Karpas-422 (cell line): ENCODE results near the gene MAGI3. TPM values are rescaled to one million over a fixed set of nuclear protein-coding genes. Genes with fewer than 3 reads are reported as not detected.
"Not testable (repeated sequence)": the region's sequence is repeated elsewhere in the genome, so short reads cannot be mapped to it uniquely, and the experiment has no call there.

Experiments used
- DNase-seq: peaks from one replicate; pipeline ENCODE4 v3.0.0-alpha.2; 2015
- H2AFZ ChIP-seq: fragments of 200-600 bp; sonication (generic); 2 replicates; pipeline ENCODE4 v1.6.1; 2014; ENCODE audit warnings: antibody characterized with exemption, low read length, mixed read lengths
- H3K27ac ChIP-seq: fragments of 200-600 bp; sonication (generic); 2 replicates; pipeline ENCODE4 v1.5.1; 2014; ENCODE audit warnings: mild to moderate bottlenecking, low read length, moderate library complexity
- H3K27me3 ChIP-seq: fragments of 200-600 bp; sonication (generic); 2 replicates; pipeline ENCODE4 v1.6.1; 2014; ENCODE audit warnings: low read length, mixed read lengths
- H3K36me3 ChIP-seq: fragments of 200-600 bp; sonication (generic); 2 replicates; pipeline ENCODE4 v1.6.1; 2014; ENCODE audit warnings: low read length, mixed read lengths; ENCODE audit not compliant: insufficient read depth
- H3K4me1 ChIP-seq: fragments of 200-600 bp; sonication (generic); 2 replicates; pipeline ENCODE4 v1.6.1; 2014; ENCODE audit warnings: mild to moderate bottlenecking, low read length, mixed read lengths
- H3K4me2 ChIP-seq: fragments of 200-600 bp; sonication (generic); 2 replicates; pipeline ENCODE4 v1.6.1; 2014; ENCODE audit warnings: low read length, low read depth, mild to moderate bottlenecking; ENCODE audit not compliant: poor library complexity, severe bottlenecking
- H3K4me3 ChIP-seq: fragments of 200-600 bp; sonication (generic); 2 replicates; pipeline ENCODE4 v1.5.1; 2014; ENCODE audit warnings: mild to moderate bottlenecking, antibody characterized with exemption, low read length, mixed read lengths
- H3K79me2 ChIP-seq: fragments of 200-600 bp; sonication (generic); 2 replicates; pipeline ENCODE4 v1.6.1; 2014; ENCODE audit warnings: mild to moderate bottlenecking, low read length, mixed read lengths
- H3K9ac ChIP-seq: fragments of 200-600 bp; sonication (generic); 2 replicates; pipeline ENCODE4 v1.6.0; 2014; ENCODE audit warnings: low read length
- H3K9me2 ChIP-seq: fragments of 200-600 bp; sonication (generic), shearing (Covaris generic); replicated peaks from 2 replicates; pipeline ENCODE4 v1.6.0; 2014; ENCODE audit warnings: mild to moderate bottlenecking, low read length, moderate library complexity; ENCODE audit not compliant: insufficient read depth
- H3K9me3 ChIP-seq: fragments of 300-700, 200-600 bp; sonication (generic); 2 replicates; pipeline ENCODE4 v1.6.1; 2014; ENCODE audit warnings: low read length, mixed read lengths
- H4K20me1 ChIP-seq: fragments of 200-600 bp; sonication (generic); 2 replicates; pipeline ENCODE4 v1.6.1; 2014; ENCODE audit warnings: mild to moderate bottlenecking, antibody characterized with exemption, low read length, low read depth; ENCODE audit not compliant: insufficient read depth
- total RNA-seq: library from RNA; depleted of rRNA; stranded (reverse); fragments of >200 nt; shearing (Covaris generic); gene quantifications from 2 replicates; pipeline ENCODE4 v1.2.3, GENCODE V29; 2014; ENCODE audit warnings: low replicate concordance

MAGI3 gene
- total RNA-seq, 1 experiment from 2014 or later, result not detected

GRCh38 chr1:113587475-113587874 lies 197.2 kb downstream of the MAGI3 start:
- H3K9me2 ChIP-seq, result no peaks in the 10 kb centered on the region
- H4K20me1 ChIP-seq, result no peaks in the 10 kb centered on the region
- H3K4me1 ChIP-seq, result no peaks in the 10 kb centered on the region
- no peak overlapping the region for H3K4me2 ChIP-seq
- H3K27me3 ChIP-seq, result no peaks in the 10 kb centered on the region
- H3K4me3 ChIP-seq, result no peak overlapping the region
- no peak for DNase-seq
- H3K36me3 ChIP-seq, result no peaks in the 10 kb centered on the region
- no peak overlapping the region for H3K9ac ChIP-seq
- H3K9me3 ChIP-seq, result no peaks in the 10 kb centered on the region
- no peak overlapping the region for H2AFZ ChIP-seq
- no peaks in the 10 kb centered on the region for H3K79me2 ChIP-seq
- H3K27ac ChIP-seq, result no peak overlapping the region

GRCh38 chr1:113592230-113592629 lies 201.9 kb downstream of the MAGI3 start:
- Histone ChIP-seq H2AFZ (no peak overlapping the region), H3K79me2 (no peaks in the 10 kb centered on the region), H3K9me2 (no peaks in the 10 kb centered on the region), H3K36me3 (no peaks in the 10 kb centered on the region), H3K9me3 (no peaks in the 10 kb centered on the region), H3K4me3 (no peak overlapping the region), H3K27ac (no peak overlapping the region), H3K4me1 (no peaks in the 10 kb centered on the region), H3K27me3 (no peaks in the 10 kb centered on the region), H3K9ac (no peak overlapping the region), H3K4me2 (no peak overlapping the region), H4K20me1 (no peaks in the 10 kb centered on the region)
- no peak for DNase-seq

- no peak for DNase-seq
- H3K27ac ChIP-seq, result no peak overlapping the region
- no peak overlapping the region for H2AFZ ChIP-seq
- no peaks in the 10 kb centered on the region for H4K20me1 ChIP-seq
- H3K4me3 ChIP-seq, result no peak overlapping the region
- no peaks in the 10 kb centered on the region for H3K9me3 ChIP-seq
- H3K79me2 ChIP-seq, result no peaks in the 10 kb centered on the region
- no peaks in the 10 kb centered on the region for H3K36me3 ChIP-seq
- no peak overlapping the region for H3K4me2 ChIP-seq
- no peaks in the 10 kb centered on the region for H3K27me3 ChIP-seq
- H3K9ac ChIP-seq, result no peak overlapping the region
- H3K4me1 ChIP-seq, result no peaks in the 10 kb centered on the region
- no peaks in the 10 kb centered on the region for H3K9me2 ChIP-seq
Measured at GRCh38 chr1:113593550-113594297, 203.4 kb downstream of the MAGI3 start.

- DNase-seq, H3K27ac ChIP-seq, H3K9me3 ChIP-seq, H3K27me3 ChIP-seq, H2AFZ ChIP-seq, H3K9ac ChIP-seq, H4K20me1 ChIP-seq, H3K36me3 ChIP-seq, H3K4me2 ChIP-seq, H3K79me2 ChIP-seq, H3K4me1 ChIP-seq, H3K9me2 ChIP-seq, H3K4me3 ChIP-seq: not testable (repeated sequence)
Measured at GRCh38 chr1:113604466-113604865, 214.2 kb downstream of the MAGI3 start.

- Histone ChIP-seq H3K4me2 (no peak overlapping the region), H3K79me2 (no peaks in the 10 kb centered on the region), H3K9ac (no peak overlapping the region), H3K27ac (no peak overlapping the region), H3K4me1 (no peaks in the 10 kb centered on the region), H4K20me1 (no peaks in the 10 kb centered on the region), H3K27me3 (no peaks in the 10 kb centered on the region), H3K9me2 (no peaks in the 10 kb centered on the region), H3K36me3 (no peaks in the 10 kb centered on the region), H3K9me3 (no peaks in the 10 kb centered on the region), H2AFZ (no peak overlapping the region), H3K4me3 (no peak overlapping the region)
- no peak for DNase-seq
Measured at GRCh38 chr1:113605146-113605545, 214.8 kb downstream of the MAGI3 start.

GRCh38 chr1:113608399-113608798 lies 218.1 kb downstream of the MAGI3 start:
- no peak for DNase-seq
- H3K4me2 ChIP-seq, result no peak overlapping the region
- no peak overlapping the region for H2AFZ ChIP-seq

GRCh38 chr1:113610372-113610771 lies 220.1 kb downstream of the MAGI3 start:
- Histone ChIP-seq H3K27me3 (no peaks in the 10 kb centered on the region), H3K9ac (no peak overlapping the region), H3K4me2 (no peak overlapping the region), H2AFZ (no peak overlapping the region), H3K9me2 (no peaks in the 10 kb centered on the region), H3K4me3 (no peak overlapping the region), H3K27ac (no peak overlapping the region), H4K20me1 (no peaks in the 10 kb centered on the region), H3K9me3 (no peaks in the 10 kb centered on the region), H3K79me2 (no peaks in the 10 kb centered on the region), H3K4me1 (no peaks in the 10 kb centered on the region), H3K36me3 (no peaks in the 10 kb centered on the region)
- DNase-seq, result no peak

More at GRCh38 chr1:113608399-113608798, 218.1 kb downstream of the MAGI3 start:
- H3K36me3 ChIP-seq, result no peaks in the 10 kb centered on the region
- H3K79me2 ChIP-seq, result no peaks in the 10 kb centered on the region
- H3K9me2 ChIP-seq, result no peaks in the 10 kb centered on the region
- no peak overlapping the region for H3K4me3 ChIP-seq
- no peaks in the 10 kb centered on the region for H4K20me1 ChIP-seq
- no peak overlapping the region for H3K27ac ChIP-seq
- H3K27me3 ChIP-seq, result no peaks in the 10 kb centered on the region
- no peak overlapping the region for H3K9ac ChIP-seq
- no peaks in the 10 kb centered on the region for H3K9me3 ChIP-seq
- no peaks in the 10 kb centered on the region for H3K4me1 ChIP-seq

- no peak overlapping the region for H2AFZ ChIP-seq
- H4K20me1 ChIP-seq, result no peaks in the 10 kb centered on the region
- H3K9ac ChIP-seq, result no peak overlapping the region
- H3K27ac ChIP-seq, result no peak overlapping the region
- H3K4me3 ChIP-seq, result no peak overlapping the region
- no peak overlapping the region for H3K4me2 ChIP-seq
- H3K36me3 ChIP-seq, result no peaks in the 10 kb centered on the region
- H3K9me2 ChIP-seq, result no peaks in the 10 kb centered on the region
- no peaks in the 10 kb centered on the region for H3K27me3 ChIP-seq
- no peaks in the 10 kb centered on the region for H3K4me1 ChIP-seq
- DNase-seq, result no peak
- no peaks in the 10 kb centered on the region for H3K9me3 ChIP-seq
- H3K79me2 ChIP-seq, result no peaks in the 10 kb centered on the region
Measured at GRCh38 chr1:113615425-113615824, 225.1 kb downstream of the MAGI3 start.
